Left lung (tissue), 10 donors: Measurements from ENCODE around the gene RFESD. TPM values are rescaled to one million over a fixed set of nuclear protein-coding genes. Genes with fewer than 3 reads are reported as not detected.
"Not testable (repeated sequence)": the region's sequence is repeated elsewhere in the genome, so short reads cannot be mapped to it uniquely, and the experiment has no call there.

Source experiments
- ATAC-seq: fragments of 200-7000 bp; cut with Tn5 transposase; one replicate; pipeline ENCODE4 v1.9.1; 2020; ENCODE audit warnings: moderate library complexity
- DNase-seq, 4 donors: peaks; one replicate each; pipeline ENCODE4 v3.0.0-alpha.2; 2013 to 2020
- H3K27ac ChIP-seq, 2 donors: fragments of 200-600 bp; sonication (generic) in 1 of 2; one replicate each; pipeline versions ENCODE4 v1.5.0 to v1.8.0; 2020 to 2021
- H3K27me3 ChIP-seq, 2 donors: fragments of 200-600 bp; sonication (generic) in 1 of 2; one replicate each; pipeline versions ENCODE4 v1.5.0 to v1.8.0; 2020 to 2021
- H3K36me3 ChIP-seq, 2 donors: fragments of 200-600 bp; sonication (generic) in 1 of 2; one replicate each; pipeline versions ENCODE4 v1.5.0 to v1.8.0; 2020 to 2021
- H3K4me1 ChIP-seq, 2 donors: fragments of 200-600 bp; one replicate each; pipeline ENCODE4 v1.8.0; 2021
- H3K4me3 ChIP-seq, 2 donors: fragments of 200-600 bp; sonication (generic) in 1 of 2; one replicate each; pipeline versions ENCODE4 v1.5.0 to v1.8.0; 2020 to 2021; ENCODE audit warnings: mild to moderate bottlenecking in 1 of 2
- H3K9me3 ChIP-seq, 2 donors: fragments of 200-600 bp; sonication (generic) in 1 of 2; one replicate each; pipeline versions ENCODE4 v1.5.0 to v1.8.0; 2020 to 2021
- intact Hi-C, 2 donors: fragments of 100-400 bp; cut with DNase I; formaldehyde crosslinking; loops; one replicate each; pipeline versions ENCODE4 v1.11.2 to v1.14.2; 2022
- polyA plus RNA-seq, 6 donors: library from polyadenylated mRNA; unstranded; fragments of 120-200 nt; gene quantifications; one replicate each; pipeline ENCODE4 v1.2.1, GENCODE V29; 2013; ENCODE audit not compliant: insufficient read length in 6 of 6
- total RNA-seq, 2 donors: library from RNA; stranded (reverse); fragmentation: NEBNext Ultra II Directional; extraction: Animal tissue kit (Norgen Biotek cat#: 25700); gene quantifications; one replicate each; pipeline ENCODE4 v1.2.1, GENCODE V29; 2021
- TF ChIP-seq, protein P1 (sequence below), 2 donors: fragments of 200-600 bp; sonication (generic) in 1 of 2; IDR thresholded peaks; one replicate each; pipeline versions ENCODE4 v1.5.0 to v1.8.0; 2021; ENCODE audit warnings: antibody characterized with exemption in 2 of 2
- donor health status: DM: no; HTN: yes; CAD: no.
- donor health status: DM: no; HTN: no; CAD: no.

RFESD gene
- total and polyA plus RNA-seq, 8 donors, result 2.7 to 6.1 (median 4.8) TPM

DNA sequence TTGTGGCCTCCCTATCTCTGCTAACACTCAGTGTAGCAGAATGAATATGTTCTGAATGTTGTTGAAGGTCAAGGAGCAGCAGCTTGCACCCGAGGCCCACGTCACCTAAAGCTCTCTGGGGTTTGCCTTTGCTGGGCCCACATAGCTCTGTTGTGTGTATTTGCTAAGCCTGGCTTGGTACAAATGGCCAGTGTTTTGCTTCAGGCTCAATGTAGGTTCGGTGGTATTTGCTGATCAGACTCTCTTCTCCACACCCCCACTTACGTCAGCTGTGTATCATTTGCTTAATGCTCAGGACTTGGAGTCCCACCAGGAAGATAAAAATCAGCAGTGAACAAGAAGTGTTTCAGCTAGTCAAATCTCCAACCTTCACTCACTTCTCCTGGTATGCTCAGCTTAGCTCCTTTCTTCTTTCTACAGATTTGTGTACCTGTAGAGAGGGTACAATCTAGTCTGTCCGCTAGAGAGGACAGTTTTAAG is 4.8 kb upstream of the RFESD start:
- Histone ChIP-seq H3K4me1 (peaks cover 0 to 11% of the 10 kb centered on the region in 2 donors), H3K9me3 (no peaks in the 10 kb centered on the region), H3K36me3 (no peaks in the 10 kb centered on the region), H3K27ac (peak overlapping the region; percentile 20 to 23), H3K27me3 (no peaks in the 10 kb centered on the region), H3K4me3 (no peak overlapping the region)
- peak; percentile 20 for ATAC-seq
- intact Hi-C loops, result no loop called here
- DNase-seq, result peak in 1 of 4 donors; percentile 23
- TF ChIP-seq, protein P1, sequence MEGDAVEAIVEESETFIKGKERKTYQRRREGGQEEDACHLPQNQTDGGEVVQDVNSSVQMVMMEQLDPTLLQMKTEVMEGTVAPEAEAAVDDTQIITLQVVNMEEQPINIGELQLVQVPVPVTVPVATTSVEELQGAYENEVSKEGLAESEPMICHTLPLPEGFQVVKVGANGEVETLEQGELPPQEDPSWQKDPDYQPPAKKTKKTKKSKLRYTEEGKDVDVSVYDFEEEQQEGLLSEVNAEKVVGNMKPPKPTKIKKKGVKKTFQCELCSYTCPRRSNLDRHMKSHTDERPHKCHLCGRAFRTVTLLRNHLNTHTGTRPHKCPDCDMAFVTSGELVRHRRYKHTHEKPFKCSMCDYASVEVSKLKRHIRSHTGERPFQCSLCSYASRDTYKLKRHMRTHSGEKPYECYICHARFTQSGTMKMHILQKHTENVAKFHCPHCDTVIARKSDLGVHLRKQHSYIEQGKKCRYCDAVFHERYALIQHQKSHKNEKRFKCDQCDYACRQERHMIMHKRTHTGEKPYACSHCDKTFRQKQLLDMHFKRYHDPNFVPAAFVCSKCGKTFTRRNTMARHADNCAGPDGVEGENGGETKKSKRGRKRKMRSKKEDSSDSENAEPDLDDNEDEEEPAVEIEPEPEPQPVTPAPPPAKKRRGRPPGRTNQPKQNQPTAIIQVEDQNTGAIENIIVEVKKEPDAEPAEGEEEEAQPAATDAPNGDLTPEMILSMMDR (IDR thresholded peaks at IDR 0.05), result no peak

DNA sequence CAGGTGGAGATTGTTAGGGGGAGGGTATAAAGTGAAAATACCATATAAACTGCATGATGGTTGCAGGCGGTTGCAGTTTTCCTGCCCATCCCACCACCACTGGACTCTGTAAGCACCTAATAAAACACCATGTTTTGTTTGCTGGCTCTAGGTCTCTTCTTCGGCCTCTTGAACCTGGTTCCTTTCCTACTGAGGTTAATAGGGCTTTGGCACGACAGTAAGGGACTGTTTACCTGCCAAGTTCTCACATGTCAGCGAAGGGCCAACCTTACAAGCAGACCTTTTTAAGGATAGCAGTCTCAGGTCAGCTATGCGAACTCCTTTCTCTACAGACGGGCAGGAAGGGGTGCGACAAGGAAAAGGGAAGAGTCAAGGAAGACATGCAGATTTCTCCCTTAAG is 3.4 kb upstream of the RFESD start:
- H3K36me3 ChIP-seq, result no peaks in the 10 kb centered on the region
- no peak overlapping the region for H3K27ac ChIP-seq
- ATAC-seq (no peak), DNase-seq (no peak)
- TF ChIP-seq, protein P1 (IDR thresholded peaks at IDR 0.05), result no peak
- H3K4me3 ChIP-seq, result no peak overlapping the region
- H3K27me3 ChIP-seq, result no peaks in the 10 kb centered on the region
- H3K9me3 ChIP-seq, result no peaks in the 10 kb centered on the region
- intact Hi-C loops, result no loop called here
- H3K4me1 ChIP-seq, result peaks cover 0 to 22% of the 10 kb centered on the region in 2 donors

DNA sequence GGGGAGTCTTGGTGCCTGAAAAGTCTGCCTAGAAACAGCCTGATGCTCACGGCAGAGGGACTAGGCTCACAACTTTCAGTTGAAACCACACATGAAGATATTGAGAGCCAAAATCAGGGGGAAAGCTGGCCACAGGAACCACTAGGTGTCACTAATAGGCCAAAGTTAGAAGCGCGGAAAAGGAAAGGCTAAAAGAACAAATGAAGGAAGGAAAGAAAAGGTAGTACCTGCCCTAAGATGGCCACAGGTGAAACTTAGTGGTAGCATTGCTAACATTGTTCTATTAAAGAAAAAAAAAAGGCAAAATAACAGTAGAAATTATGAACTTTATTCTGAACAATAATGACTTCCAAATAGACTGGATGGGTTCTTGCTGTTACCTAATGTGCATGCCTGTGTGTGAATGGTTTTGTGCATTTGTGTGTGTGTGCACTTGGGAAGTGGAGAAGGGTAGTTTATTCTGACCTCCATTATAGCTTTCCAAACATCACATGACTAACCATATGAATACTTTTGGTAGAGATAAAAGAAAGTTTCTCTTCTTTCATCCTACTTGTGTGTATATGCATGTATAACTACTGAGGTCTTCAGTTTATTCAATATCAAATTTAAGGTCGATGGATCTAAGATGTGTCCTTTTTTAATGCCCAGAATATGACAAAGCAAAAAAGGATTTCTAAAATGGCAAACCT is 2.1 kb upstream of the RFESD start:
- Histone ChIP-seq H3K27ac (no peak overlapping the region), H3K4me1 (peaks cover 0 to 22% of the 10 kb centered on the region in 2 donors), H3K27me3 (no peaks in the 10 kb centered on the region), H3K36me3 (no peaks in the 10 kb centered on the region), H3K9me3 (no peaks in the 10 kb centered on the region), H3K4me3 (no peak overlapping the region)
- TF ChIP-seq, protein P1 (IDR thresholded peaks at IDR 0.05), result peak; percentile 46 to 71
- ATAC-seq (peak; percentile 12), DNase-seq (peak in 1 of 4 donors; percentile 55)
- intact Hi-C loops, result no loop called here

DNA sequence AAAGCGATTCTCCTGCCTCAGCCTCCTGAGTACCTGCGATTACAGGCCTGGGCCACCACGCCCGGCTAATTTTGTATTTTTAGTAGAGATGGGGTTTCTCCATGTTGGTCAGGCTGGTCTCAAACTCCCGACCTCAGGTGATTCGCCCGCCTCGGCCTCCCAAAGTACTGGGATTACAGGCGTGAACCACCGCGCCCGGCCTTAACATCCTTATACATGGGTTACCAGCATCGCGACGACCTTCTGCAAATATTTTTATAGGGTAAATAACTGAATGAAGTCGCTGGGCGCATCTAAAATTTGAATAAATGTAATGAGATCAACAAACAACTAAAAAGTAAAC is 380 bp upstream of the RFESD start:
- ATAC-seq, H3K27me3 ChIP-seq, intact Hi-C loops, H3K36me3 ChIP-seq, H3K9me3 ChIP-seq: not testable (repeated sequence)
- Histone ChIP-seq H3K4me3 (peak overlapping the region in 1 of 2 donors; percentile 48), H3K27ac (peak overlapping the region; percentile 91 to 92), H3K4me1 (peaks cover 0 to 22% of the 10 kb centered on the region in 2 donors)
- DNase-seq, result peak in 1 of 4 donors; percentile 71

DNA sequence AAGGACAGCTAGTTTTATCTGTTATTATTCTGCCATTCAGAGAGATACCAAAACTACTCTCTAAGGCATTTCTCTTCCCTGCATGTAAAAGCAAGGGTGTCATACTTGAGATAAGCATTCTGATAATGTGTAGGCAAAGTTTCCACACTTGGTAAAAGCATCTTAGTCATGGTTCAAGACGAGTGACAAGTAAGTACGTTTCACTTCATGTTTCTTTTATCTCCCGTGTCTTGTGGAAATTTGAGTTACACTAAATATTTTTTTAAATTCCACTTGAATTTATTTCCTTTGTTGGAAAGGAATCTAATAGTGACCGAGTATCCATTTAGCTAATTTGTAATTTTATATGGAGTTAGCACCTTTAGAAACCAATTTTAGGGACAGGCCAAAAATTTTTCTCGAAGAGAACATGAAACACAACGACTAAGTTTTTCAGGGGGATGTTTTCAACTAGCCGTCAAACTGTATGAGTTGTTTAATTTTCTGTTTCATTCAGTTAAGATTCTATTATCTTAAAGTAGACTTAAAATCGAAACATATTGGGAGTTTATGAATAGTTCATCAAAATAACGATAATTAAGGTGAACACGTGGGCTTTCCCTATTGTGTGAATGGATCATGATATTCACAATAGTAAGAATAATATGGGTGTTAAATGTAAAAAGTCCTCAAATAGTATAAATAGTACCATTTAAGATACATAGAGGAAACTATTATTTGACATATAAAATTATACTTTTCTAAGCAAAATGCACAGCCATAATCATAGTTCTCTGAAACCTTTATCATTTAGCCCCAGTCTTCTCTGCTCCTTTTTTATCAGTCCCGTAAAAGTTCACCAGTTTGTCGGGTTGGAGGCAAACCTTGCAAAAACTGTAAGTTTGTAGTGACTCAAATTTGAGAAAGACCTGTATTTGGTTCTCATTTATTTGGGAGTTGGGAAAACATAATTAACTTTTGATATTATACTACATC is 1.6 kb downstream of the RFESD start:
- DNase-seq (no peak), ATAC-seq (no peak)
- Histone ChIP-seq H3K9me3 (no peaks in the 10 kb centered on the region), H3K4me3 (no peak overlapping the region), H3K4me1 (peaks cover 0 to 22% of the 10 kb centered on the region in 2 donors), H3K27ac (peak overlapping the region; percentile 16 to 91), H3K27me3 (no peaks in the 10 kb centered on the region), H3K36me3 (no peaks in the 10 kb centered on the region)
- TF ChIP-seq, protein P1 (IDR thresholded peaks at IDR 0.05), result no peak
- intact Hi-C loops, result no loop called here
